ENCODE results near the gene KCNV2.

Gene KCNV2

GRCh38 chr9:2720179-2720654 is 2.9 kb downstream of the KCNV2 start:
- DNase-seq (ENCODE audit: low read depth, low spot score): no peak

GRCh38 chr9:2722715-2723114 is 5.4 kb downstream of the KCNV2 start:
- peak; percentile 87 for DNase-seq (ENCODE audit: low read depth, low spot score)

- DNase-seq (ENCODE audit: low read depth, low spot score): no peak
Observed at GRCh38 chr9:2723376-2724065, 6.2 kb downstream of the KCNV2 start.

- DNase-seq (ENCODE audit: low read depth, low spot score): peak; percentile 39
Observed at GRCh38 chr9:2725126-2725525, 7.8 kb downstream of the KCNV2 start.

- DNase-seq (ENCODE audit: low read depth, low spot score): peak; percentile 29
Observed at GRCh38 chr9:2725898-2726649, 8.8 kb downstream of the KCNV2 start.

- DNase-seq (ENCODE audit: low read depth, low spot score): peak; percentile 29
Observed at GRCh38 chr9:2726650-2727340, 9.5 kb downstream of the KCNV2 start.

- DNase-seq (ENCODE audit: low read depth, low spot score): no peak
Observed at GRCh38 chr9:2727374-2727773, 10.1 kb downstream of the KCNV2 start.

- DNase-seq (ENCODE audit: low read depth, low spot score): peak; percentile 85
Observed at GRCh38 chr9:2727966-2728613, 10.8 kb downstream of the KCNV2 start.

GRCh38 chr9:2729003-2729402 is 11.7 kb downstream of the KCNV2 start:
- DNase-seq (ENCODE audit: low read depth, low spot score): peak; percentile 43

GRCh38 chr9:2729721-2730120 is 12.4 kb downstream of the KCNV2 start:
- DNase-seq (ENCODE audit: low read depth, low spot score): no peak

- no peak for DNase-seq (ENCODE audit: low read depth, low spot score)
Observed at GRCh38 chr9:2730971-2731370, 13.7 kb downstream of the KCNV2 start.

- no peak for DNase-seq (ENCODE audit: low read depth, low spot score)
Observed at GRCh38 chr9:2732492-2732891, 15.2 kb downstream of the KCNV2 start.

- DNase-seq (ENCODE audit: low read depth, low spot score): no peak
Observed at GRCh38 chr9:2740616-2741015, 23.3 kb downstream of the KCNV2 start.

- DNase-seq (ENCODE audit: low read depth, low spot score): no peak
Observed at GRCh38 chr9:2741441-2742158, 24.3 kb downstream of the KCNV2 start.

- DNase-seq (ENCODE audit: low read depth, low spot score): no peak
Observed at GRCh38 chr9:2742214-2742613, 24.9 kb downstream of the KCNV2 start.

GRCh38 chr9:2743937-2744529 is 26.7 kb downstream of the KCNV2 start:
- DNase-seq (ENCODE audit: low read depth, low spot score): no peak

- no peak for DNase-seq (ENCODE audit: low read depth, low spot score)
Observed at GRCh38 chr9:2745560-2746380, 28.5 kb downstream of the KCNV2 start.

GRCh38 chr9:2749485-2749884 is 32.2 kb downstream of the KCNV2 start:
- no peak for DNase-seq (ENCODE audit: low read depth, low spot score)

- no peak for DNase-seq (ENCODE audit: low read depth, low spot score)
Observed at GRCh38 chr9:2755285-2755684, 38.0 kb downstream of the KCNV2 start.

All from astrocyte of the hippocampus (primary cell).